ENCODE measurements around the gene DNAJB9. TPM values are rescaled to one million over a fixed set of nuclear protein-coding genes. Genes with fewer than 3 reads are reported as not detected.
A peak's percentile ranks its signal among the peaks of the same experiment; 100 is the strongest.

The DNAJB9 gene
- polyA plus RNA-seq, 4 donors: 45.8 to 52.6 (median 49.9) TPM

GRCh38 chr7:108603656-108604306 lies 34.1 kb downstream of the DNAJB9 start:
- DNase-seq (ENCODE audit: low read depth in 4 of 4, low spot score in 3 of 4): no peak

GRCh38 chr7:108604307-108605077 lies 34.8 kb downstream of the DNAJB9 start:
- no peak for DNase-seq (ENCODE audit: low read depth in 4 of 4, low spot score in 3 of 4)

- no peak for DNase-seq (ENCODE audit: low read depth in 4 of 4, low spot score in 3 of 4)
These were observed 36.0 kb downstream of the DNAJB9 start for GRCh38 chr7:108605559-108606201.

GRCh38 chr7:108609643-108610042 lies 40.0 kb downstream of the DNAJB9 start:
- DNase-seq (ENCODE audit: low read depth in 4 of 4, low spot score in 3 of 4): no peak

GRCh38 chr7:108611268-108611667 lies 41.6 kb downstream of the DNAJB9 start:
- DNase-seq (ENCODE audit: low read depth in 4 of 4, low spot score in 3 of 4): no peak

- peak in 3 of 4 donors; percentile 36 to 54 (median 49) for DNase-seq (ENCODE audit: low read depth in 4 of 4, low spot score in 3 of 4)
These were observed 43.7 kb downstream of the DNAJB9 start for GRCh38 chr7:108613147-108613948.

GRCh38 chr7:108613949-108614381 lies 44.3 kb downstream of the DNAJB9 start:
- no peak for DNase-seq (ENCODE audit: low read depth in 4 of 4, low spot score in 3 of 4)

GRCh38 chr7:108614896-108615295 lies 45.2 kb downstream of the DNAJB9 start:
- no peak for DNase-seq (ENCODE audit: low read depth in 4 of 4, low spot score in 3 of 4)

- no peak for DNase-seq (ENCODE audit: low read depth in 4 of 4, low spot score in 3 of 4)
These were observed 48.4 kb downstream of the DNAJB9 start for GRCh38 chr7:108618056-108618455.

GRCh38 chr7:108623220-108623619 lies 53.5 kb downstream of the DNAJB9 start:
- no peak for DNase-seq (ENCODE audit: low read depth in 4 of 4, low spot score in 3 of 4)

Other genes with a start within 250 kb of the DNAJB9 start
- gene NRCAM, start 113.4 kb upstream of the DNAJB9 start, polyA plus RNA-seq (ENCODE audit: insufficient read length in 4 of 4): 10 to 100 TPM; 20.5 to 23.6 (median 22.0) TPM
- gene PNPLA8, start 43.7 kb upstream of the DNAJB9 start, polyA plus RNA-seq (ENCODE audit: insufficient read length in 4 of 4): 10 to 100 TPM; 37.5 to 48.4 (median 44.1) TPM
- gene THAP5, start 168 bp upstream of the DNAJB9 start, polyA plus RNA-seq (ENCODE audit: insufficient read length in 4 of 4): 10 to 100 TPM; 36.6 to 48.7 (median 38.6) TPM